Measurements from ENCODE around the gene GLRA2.

GRCh38 chrX:14630733-14631132 lies 101.4 kb downstream of the GLRA2 start:
- TF ChIP-seq FOXA1 (IDR thresholded peaks at IDR 0.05) = no peak
- no peak for TF ChIP-seq BHLHE40 (IDR thresholded peaks at IDR 0.05; ENCODE audit: borderline replicate concordance)
- no peak for TF ChIP-seq FOXM1 (IDR thresholded peaks at IDR 0.05; ENCODE audit: borderline replicate concordance)
- no peak for TF ChIP-seq SP1 (IDR thresholded peaks at IDR 0.05)
- no peak for TF ChIP-seq TARDBP (IDR thresholded peaks at IDR 0.05)
- no peak for TF ChIP-seq ARNT (IDR thresholded peaks at IDR 0.05)
- TF ChIP-seq SUZ12 (IDR thresholded peaks at IDR 0.05) = no peak
- no peak for TF ChIP-seq L3MBTL2 (conservative IDR thresholded peaks at IDR 0.05)
- TF ChIP-seq LEF1 (IDR thresholded peaks at IDR 0.05; ENCODE audit: borderline replicate concordance) = no peak
- TF ChIP-seq ELF4 (IDR thresholded peaks at IDR 0.05) = no peak
- no peak for TF ChIP-seq PKNOX1 (IDR thresholded peaks at IDR 0.05)
- TF ChIP-seq CTBP1 (IDR thresholded peaks at IDR 0.05; ENCODE audit: borderline replicate concordance) = no peak

Measured in HEK293T (cell line).